K562 (cell line): Measurements from ENCODE around the gene ERLEC1. TPM values are rescaled to one million over a fixed set of nuclear protein-coding genes. Genes with fewer than 3 reads are reported as not detected.

Experiments used
- ETV1 ChIP-seq: fragments of 450-650 bp; conservative IDR thresholded peaks from 2 replicates; pipeline ENCODE4 v1.6.1; 2016; ENCODE audit warnings: missing genetic modification characterization, control low read depth, low read depth, missing compliant biosample characterization
- ETV5 ChIP-seq: sonication (generic); formaldehyde crosslinking; IDR thresholded peaks from 2 replicates; pipeline ENCODE4 v1.4.0; 2020; ENCODE audit warnings: low read depth, mild to moderate bottlenecking, missing genetic modification reagents
- HIVEP1 ChIP-seq: fragments of 250-450 bp; sonication (Bioruptor Pico); IDR thresholded peaks from 2 replicates; pipeline ENCODE4 v1.4.0; 2020; ENCODE audit warnings: mild to moderate bottlenecking
- KLF1 ChIP-seq: fragments of 450-650 bp; IDR thresholded peaks from 2 replicates; pipeline ENCODE4 v1.6.1; 2016; ENCODE audit warnings: missing genetic modification characterization, missing compliant biosample characterization
- MED1 ChIP-seq: sonication (generic); formaldehyde crosslinking; IDR thresholded peaks from 2 replicates; pipeline ENCODE4 v1.8.1; 2023; ENCODE audit warnings: missing genetic modification reagents, borderline replicate concordance
- MEF2D ChIP-seq: conservative IDR thresholded peaks from 2 replicates; pipeline ENCODE4 v1.6.1; 2016; ENCODE audit warnings: low read depth, missing genetic modification characterization, missing compliant biosample characterization
- POLR2AphosphoS2 ChIP-seq: IDR thresholded peaks from 2 replicates; pipeline ENCODE4 v1.6.1; 2012; ENCODE audit warnings: low read length, improper control_type of control experiment
- PTTG1 ChIP-seq: fragments of 450-650 bp; IDR thresholded peaks from 2 replicates; pipeline ENCODE4 v1.6.1; 2016; ENCODE audit warnings: low read depth, mild to moderate bottlenecking, missing genetic modification characterization, missing compliant biosample characterization
- RBM17 ChIP-seq: fragments of 200-400 bp; formaldehyde crosslinking; IDR thresholded peaks from 2 replicates; pipeline ENCODE4 v1.6.1; 2017; ENCODE audit warnings: low read depth, mild to moderate bottlenecking, low read length, borderline replicate concordance
- SIX5 ChIP-seq, 2 experiments: IDR thresholded peaks; 2 replicates each; pipeline ENCODE4 v1.6.1; 2011; ENCODE audit warnings: low read length in 2 of 2, borderline replicate concordance in 1 of 2, low read depth in 1 of 2, mild to moderate bottlenecking in 1 of 2, moderate library complexity in 1 of 2; ENCODE audit not compliant: insufficient read depth in 1 of 2
- SMAD4 ChIP-seq: fragments of 250-450 bp; sonication (Bioruptor Pico); conservative IDR thresholded peaks from 2 replicates; pipeline ENCODE4 v1.8.0; 2021; ENCODE audit warnings: inconsistent platforms, mild to moderate bottlenecking, moderate library complexity
- SRSF1 ChIP-seq: fragments of 200-400 bp; formaldehyde crosslinking; IDR thresholded peaks from 2 replicates; pipeline ENCODE4 v1.6.1; 2017; ENCODE audit warnings: mild to moderate bottlenecking, low read depth, low read length, moderate library complexity
- TRIM28 ChIP-seq: fragments of 450-650 bp; IDR thresholded peaks from 2 replicates; pipeline ENCODE4 v1.6.1; 2017
- YY1 ChIP-seq, 3 experiments: IDR thresholded peaks; 2 replicates each; pipeline ENCODE4 v1.6.1; 2011; ENCODE audit warnings: low read length in 2 of 3, mild to moderate bottlenecking in 2 of 3, moderate library complexity in 2 of 3, borderline replicate concordance in 1 of 3, control low read depth in 1 of 3, low read depth in 1 of 3; ENCODE audit not compliant: insufficient read depth in 3 of 3, insufficient replicate concordance in 2 of 3, control insufficient read depth in 1 of 3, insufficient read length in 1 of 3; ENCODE audit errors: extremely low read depth in 1 of 3
- ZNF696 ChIP-seq: fragments of 250-450 bp; sonication (Bioruptor Pico); conservative IDR thresholded peaks from 2 replicates; pipeline ENCODE4 v1.4.0; 2020; ENCODE audit warnings: mild to moderate bottlenecking, moderate library complexity
- polyA plus RNA-seq, 8 experiments: library from polyadenylated mRNA; depleted of rRNA in 4 of 8; stranded (reverse) in 5 of 8; unstranded in 3 of 8; fragments of >200 nt; fragmentation: Nextera tagmentation in 2 of 8; fragmentation: Illumina TruSeq in 1 of 8; extraction: Ambion mirVana in 2 of 8; extraction: Trizol in 1 of 8; gene quantifications; 2 replicates each; pipeline versions ENCODE4 v1.2.1 to v1.2.3, GENCODE V29; 2011 to 2014; ENCODE audit warnings: inconsistent platforms in 1 of 8, missing spikeins in 1 of 8
- total RNA-seq, 7 experiments: library from RNA; depleted of rRNA in 6 of 7; stranded (reverse); fragments of >200 nt in 6 of 7; fragmentation: Illumina TruSeq in 2 of 7; extraction: Trizol in 2 of 7; gene quantifications; 2 replicates each; pipeline versions ENCODE4 v1.2.1 to v1.2.3, GENCODE V29; 2011 to 2021; ENCODE audit warnings: low replicate concordance in 1 of 7
- TF ChIP-seq, protein P1 (sequence below): fragments of 250-450 bp; sonication (Bioruptor Pico); IDR thresholded peaks from 2 replicates; pipeline ENCODE4 v1.4.0; 2020; ENCODE audit warnings: mild to moderate bottlenecking
- TF ChIP-seq, protein P2 (sequence below): fragments of 250-450 bp; sonication (Bioruptor Pico); IDR thresholded peaks from 2 replicates; pipeline ENCODE4 v1.5.0; 2022; ENCODE audit warnings: mild to moderate bottlenecking
- TF ChIP-seq, protein P3 (sequence below): IDR thresholded peaks from 3 replicates; pipeline ENCODE4 v1.6.1; 2011; ENCODE audit warnings: borderline replicate concordance, mild to moderate bottlenecking, moderate library complexity; ENCODE audit not compliant: insufficient read length; ENCODE audit errors: extremely low read depth
- TF ChIP-seq, protein P4 (sequence below): IDR thresholded peaks from 2 replicates; pipeline ENCODE4 v1.6.1; 2014; ENCODE audit warnings: antibody characterized with exemption

Gene ERLEC1
- total and polyA plus RNA-seq, 9 of the 15 experiments (the other 6 are each of a cell fraction or from before 2014, with no cell fraction given) = 12.0 to 41.6 (median 30.6) TPM

DNA sequence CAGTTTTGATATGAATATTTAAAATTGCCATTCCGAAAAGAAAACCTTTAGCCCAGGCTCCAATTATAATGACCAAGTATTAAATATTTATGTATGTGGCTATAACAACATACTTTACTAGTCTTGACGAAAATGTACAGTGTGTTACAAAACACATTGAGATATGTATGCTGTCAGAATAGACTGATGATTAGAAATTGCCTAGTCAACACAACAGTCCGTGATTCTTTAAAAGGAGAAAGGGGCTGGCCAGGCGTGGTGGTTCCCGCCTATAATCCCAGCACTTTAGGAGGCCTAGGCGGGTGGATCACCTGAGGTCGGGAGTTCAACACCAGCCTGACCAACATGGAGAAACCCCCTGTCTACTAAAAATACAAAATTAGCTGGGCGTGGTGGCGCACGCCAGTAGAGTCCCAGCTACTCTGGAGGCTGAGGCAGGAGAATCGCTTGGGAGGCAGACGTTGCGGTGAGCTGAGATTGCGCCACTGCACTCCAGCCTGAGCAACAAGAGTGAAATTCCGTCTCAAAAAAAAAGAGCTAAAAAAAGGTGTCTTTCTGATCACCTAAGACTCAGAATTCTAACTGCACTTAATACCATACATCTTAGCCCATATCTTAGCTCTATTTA is 17.4 kb upstream of the ERLEC1 start (continued):
- TF ChIP-seq ETV5 (CRISPR knock-in tag) (no peak), MEF2D (tag) (no peak), HIVEP1 (CRISPR knock-in tag) (no peak), SIX5 (IDR thresholded peaks at IDR 0.05; ENCODE audit: borderline replicate concordance in 1 of 2, insufficient read depth in 1 of 2, low read depth in 1 of 2, low read length in 2 of 2) (no peak), YY1 (IDR thresholded peaks at IDR 0.05; ENCODE audit: borderline replicate concordance in 1 of 3, control insufficient read depth in 1 of 3, extremely low read depth in 1 of 3, insufficient read depth in 3 of 3, insufficient read length in 1 of 3, insufficient replicate concordance in 2 of 3, low read depth in 1 of 3, low read length in 2 of 3) (no peak), POLR2AphosphoS2 (no peak), ZNF696 (CRISPR knock-in tag) (no peak), SRSF1 (no peak), TRIM28 (no peak), RBM17 (no peak), KLF1 (tag) (no peak), ETV1 (no peak), PTTG1 (tag) (no peak), MED1 (no peak), SMAD4 (CRISPR knock-in tag) (no peak; the same call in 1 of the 2 replicates)
- TF ChIP-seq, protein P1, sequence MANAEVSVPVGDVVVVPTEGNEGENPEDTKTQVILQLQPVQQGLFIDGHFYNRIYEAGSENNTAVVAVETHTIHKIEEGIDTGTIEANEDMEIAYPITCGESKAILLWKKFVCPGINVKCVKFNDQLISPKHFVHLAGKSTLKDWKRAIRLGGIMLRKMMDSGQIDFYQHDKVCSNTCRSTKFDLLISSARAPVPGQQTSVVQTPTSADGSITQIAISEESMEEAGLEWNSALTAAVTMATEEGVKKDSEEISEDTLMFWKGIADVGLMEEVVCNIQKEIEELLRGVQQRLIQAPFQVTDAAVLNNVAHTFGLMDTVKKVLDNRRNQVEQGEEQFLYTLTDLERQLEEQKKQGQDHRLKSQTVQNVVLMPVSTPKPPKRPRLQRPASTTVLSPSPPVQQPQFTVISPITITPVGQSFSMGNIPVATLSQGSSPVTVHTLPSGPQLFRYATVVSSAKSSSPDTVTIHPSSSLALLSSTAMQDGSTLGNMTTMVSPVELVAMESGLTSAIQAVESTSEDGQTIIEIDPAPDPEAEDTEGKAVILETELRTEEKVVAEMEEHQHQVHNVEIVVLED = no peak
- TF ChIP-seq, protein P2, sequence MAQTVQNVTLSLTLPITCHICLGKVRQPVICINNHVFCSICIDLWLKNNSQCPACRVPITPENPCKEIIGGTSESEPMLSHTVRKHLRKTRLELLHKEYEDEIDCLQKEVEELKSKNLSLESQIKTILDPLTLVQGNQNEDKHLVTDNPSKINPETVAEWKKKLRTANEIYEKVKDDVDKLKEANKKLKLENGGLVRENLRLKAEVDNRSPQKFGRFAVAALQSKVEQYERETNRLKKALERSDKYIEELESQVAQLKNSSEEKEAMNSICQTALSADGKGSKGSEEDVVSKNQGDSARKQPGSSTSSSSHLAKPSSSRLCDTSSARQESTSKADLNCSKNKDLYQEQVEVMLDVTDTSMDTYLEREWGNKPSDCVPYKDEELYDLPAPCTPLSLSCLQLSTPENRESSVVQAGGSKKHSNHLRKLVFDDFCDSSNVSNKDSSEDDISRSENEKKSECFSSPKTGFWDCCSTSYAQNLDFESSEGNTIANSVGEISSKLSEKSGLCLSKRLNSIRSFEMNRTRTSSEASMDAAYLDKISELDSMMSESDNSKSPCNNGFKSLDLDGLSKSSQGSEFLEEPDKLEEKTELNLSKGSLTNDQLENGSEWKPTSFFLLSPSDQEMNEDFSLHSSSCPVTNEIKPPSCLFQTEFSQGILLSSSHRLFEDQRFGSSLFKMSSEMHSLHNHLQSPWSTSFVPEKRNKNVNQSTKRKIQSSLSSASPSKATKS (CRISPR knock-in tag) = no peak
- TF ChIP-seq, protein P3, sequence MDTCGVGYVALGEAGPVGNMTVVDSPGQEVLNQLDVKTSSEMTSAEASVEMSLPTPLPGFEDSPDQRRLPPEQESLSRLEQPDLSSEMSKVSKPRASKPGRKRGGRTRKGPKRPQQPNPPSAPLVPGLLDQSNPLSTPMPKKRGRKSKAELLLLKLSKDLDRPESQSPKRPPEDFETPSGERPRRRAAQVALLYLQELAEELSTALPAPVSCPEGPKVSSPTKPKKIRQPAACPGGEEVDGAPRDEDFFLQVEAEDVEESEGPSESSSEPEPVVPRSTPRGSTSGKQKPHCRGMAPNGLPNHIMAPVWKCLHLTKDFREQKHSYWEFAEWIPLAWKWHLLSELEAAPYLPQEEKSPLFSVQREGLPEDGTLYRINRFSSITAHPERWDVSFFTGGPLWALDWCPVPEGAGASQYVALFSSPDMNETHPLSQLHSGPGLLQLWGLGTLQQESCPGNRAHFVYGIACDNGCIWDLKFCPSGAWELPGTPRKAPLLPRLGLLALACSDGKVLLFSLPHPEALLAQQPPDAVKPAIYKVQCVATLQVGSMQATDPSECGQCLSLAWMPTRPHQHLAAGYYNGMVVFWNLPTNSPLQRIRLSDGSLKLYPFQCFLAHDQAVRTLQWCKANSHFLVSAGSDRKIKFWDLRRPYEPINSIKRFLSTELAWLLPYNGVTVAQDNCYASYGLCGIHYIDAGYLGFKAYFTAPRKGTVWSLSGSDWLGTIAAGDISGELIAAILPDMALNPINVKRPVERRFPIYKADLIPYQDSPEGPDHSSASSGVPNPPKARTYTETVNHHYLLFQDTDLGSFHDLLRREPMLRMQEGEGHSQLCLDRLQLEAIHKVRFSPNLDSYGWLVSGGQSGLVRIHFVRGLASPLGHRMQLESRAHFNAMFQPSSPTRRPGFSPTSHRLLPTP = no peak
- TF ChIP-seq, protein P4, sequence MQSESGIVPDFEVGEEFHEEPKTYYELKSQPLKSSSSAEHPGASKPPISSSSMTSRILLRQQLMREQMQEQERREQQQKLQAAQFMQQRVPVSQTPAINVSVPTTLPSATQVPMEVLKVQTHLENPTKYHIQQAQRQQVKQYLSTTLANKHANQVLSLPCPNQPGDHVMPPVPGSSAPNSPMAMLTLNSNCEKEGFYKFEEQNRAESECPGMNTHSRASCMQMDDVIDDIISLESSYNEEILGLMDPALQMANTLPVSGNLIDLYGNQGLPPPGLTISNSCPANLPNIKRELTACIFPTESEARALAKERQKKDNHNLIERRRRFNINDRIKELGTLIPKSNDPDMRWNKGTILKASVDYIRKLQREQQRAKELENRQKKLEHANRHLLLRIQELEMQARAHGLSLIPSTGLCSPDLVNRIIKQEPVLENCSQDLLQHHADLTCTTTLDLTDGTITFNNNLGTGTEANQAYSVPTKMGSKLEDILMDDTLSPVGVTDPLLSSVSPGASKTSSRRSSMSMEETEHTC = no peak
